ENCODE data around the gene MYL12A. TPM values are rescaled to one million over a fixed set of nuclear protein-coding genes. Genes with fewer than 3 reads are reported as not detected.

MYL12A gene
- total RNA-seq, 2 experiments from 2014 or later = 405 to 423 TPM

- no peak overlapping the region for H3K27ac Mint-ChIP-seq
- no peaks in the 10 kb centered on the region for H3K36me3 Mint-ChIP-seq (ENCODE audit: low read depth)
- no peak for TF ChIP-seq CTCF (IDR thresholded peaks at IDR 0.05)
- ChIA-PET POLR2A (interaction anchor here (1.0 kb wide), 1 partner anchor 13 kb away, joined by 3 read pairs; no protein-coding TSS in a partner anchor), CTCF (interaction anchor here (1.2 to 11.1 kb wide), 3 partner anchors 12 to 382 kb away, joined by 3 to 203 read pairs (median 46); no protein-coding TSS in a partner anchor)
- H3K27me3 Mint-ChIP-seq = no peaks in the 10 kb centered on the region
- intact Hi-C loops (cut with micrococcal nuclease) = loop anchor here (5.0 kb wide), 2 partner anchors 168 to 303 kb away; partner anchors contain the start of gene TGIF1
- no peak overlapping the region for H3K4me3 Mint-ChIP-seq
- no peak for DNase-seq
- peaks cover 3% of the 10 kb centered on the region for H3K9me3 Mint-ChIP-seq
- ATAC-seq = no peak
- H3K4me1 Mint-ChIP-seq (ENCODE audit: low read depth) = peaks cover 2% of the 10 kb centered on the region
These were observed 36.9 kb downstream of the MYL12A start for GRCh38 chr18:3284501-3284900.

- H3K27ac Mint-ChIP-seq = no peak overlapping the region
- H3K36me3 Mint-ChIP-seq (ENCODE audit: low read depth) = peaks cover 3% of the 10 kb centered on the region
- H3K27me3 Mint-ChIP-seq = no peaks in the 10 kb centered on the region
- H3K4me3 Mint-ChIP-seq = no peak overlapping the region
- H3K4me1 Mint-ChIP-seq (ENCODE audit: low read depth) = no peaks in the 10 kb centered on the region
- no peak for ATAC-seq
- DNase-seq = no peak
- POLR2A ChIA-PET = no interaction called here
- TF ChIP-seq CTCF (IDR thresholded peaks at IDR 0.05) = no peak
- CTCF ChIA-PET = interaction anchor here (0.7 to 11.1 kb wide), 3 partner anchors 36 to 380 kb away, joined by 3 to 203 read pairs (median 3); no protein-coding TSS in a partner anchor
- intact Hi-C loops (cut with micrococcal nuclease) = no loop called here
- H3K9me3 Mint-ChIP-seq = peaks cover 9% of the 10 kb centered on the region
These were observed 38.6 kb downstream of the MYL12A start for GRCh38 chr18:3286159-3286558.

- CTCF ChIA-PET = interaction anchor here (2.5 to 6.1 kb wide), 4 partner anchors 11 to 372 kb away, joined by 13 to 46 read pairs (median 31); no protein-coding TSS in a partner anchor
- ATAC-seq = no peak
- POLR2A ChIA-PET = interaction anchor here (0.7 kb wide), 1 partner anchor 296 kb away, joined by 4 read pairs; no protein-coding TSS in a partner anchor
- H3K9me3 Mint-ChIP-seq = peaks cover 17% of the 10 kb centered on the region
- H3K27ac Mint-ChIP-seq = no peak overlapping the region
- no peak for DNase-seq
- no peaks in the 10 kb centered on the region for H3K27me3 Mint-ChIP-seq
- peaks cover 5% of the 10 kb centered on the region for H3K4me1 Mint-ChIP-seq (ENCODE audit: low read depth)
- H3K4me3 Mint-ChIP-seq = no peak overlapping the region
- intact Hi-C loops (cut with micrococcal nuclease) = no loop called here
- TF ChIP-seq CTCF (IDR thresholded peaks at IDR 0.05) = no peak
- peaks cover 5% of the 10 kb centered on the region for H3K36me3 Mint-ChIP-seq (ENCODE audit: low read depth)
These were observed 45.8 kb downstream of the MYL12A start for GRCh38 chr18:3293196-3293951.

GRCh38 chr18:3294435-3295080 is 47.0 kb downstream of the MYL12A start:
- POLR2A ChIA-PET = interaction anchor here (0.7 kb wide), 1 partner anchor 295 kb away, joined by 4 read pairs; no protein-coding TSS in a partner anchor
- H3K9me3 Mint-ChIP-seq = peaks cover 17% of the 10 kb centered on the region
- ATAC-seq (no peak), DNase-seq (no peak)
- no peak overlapping the region for H3K4me3 Mint-ChIP-seq
- intact Hi-C loops (cut with micrococcal nuclease) = no loop called here
- H3K36me3 Mint-ChIP-seq (ENCODE audit: low read depth) = peaks cover 5% of the 10 kb centered on the region
- H3K4me1 Mint-ChIP-seq (ENCODE audit: low read depth) = peaks cover 5% of the 10 kb centered on the region
- no peak overlapping the region for H3K27ac Mint-ChIP-seq
- TF ChIP-seq CTCF (IDR thresholded peaks at IDR 0.05) = no peak
- peaks cover 4% of the 10 kb centered on the region for H3K27me3 Mint-ChIP-seq
- CTCF ChIA-PET = interaction anchor here (0.9 to 6.1 kb wide), 5 partner anchors 12 to 371 kb away, joined by 4 to 46 read pairs (median 20); no protein-coding TSS in a partner anchor
